Measurements from ENCODE around the gene TOE1. TPM values are rescaled to one million over a fixed set of nuclear protein-coding genes. Genes with fewer than 3 reads are reported as not detected.
A peak's percentile ranks its signal among the peaks of the same experiment; 100 is the strongest.

TOE1 gene
- total RNA-seq, 2 experiments from 2014 or later, result 22.1 to 30.2 TPM

GRCh38 chr1:45304311-45305081 is 35.5 kb upstream of the TOE1 start:
- Histone ChIP-seq H3K4me1 (ENCODE audit: insufficient read depth, low read length, poor library complexity, severe bottlenecking) (peaks cover 31% of the 10 kb centered on the region), H3K79me2 (ENCODE audit: insufficient read depth, low read depth, low read length) (no peaks in the 10 kb centered on the region; the same call in 1 of the 2 replicates), H3K9me2 (ENCODE audit: insufficient read depth, low read length) (no peaks in the 10 kb centered on the region), H3K4me2 (ENCODE audit: low read length) (peak overlapping the region; percentile 95), H2AFZ (ENCODE audit: low read length) (peak overlapping the region; percentile 26; the same call in 1 of the 2 replicates), H3K36me3 (ENCODE audit: insufficient read depth, low read length) (no peaks in the 10 kb centered on the region), H3K27ac (ENCODE audit: low read depth, low read length, poor library complexity, severe bottlenecking) (peak overlapping the region; percentile 79), H3K9me3 (ENCODE audit: low read length) (no peaks in the 10 kb centered on the region), H4K20me1 (ENCODE audit: insufficient read depth, low read length) (no peaks in the 10 kb centered on the region), H3K4me3 (ENCODE audit: low read depth, low read length, poor library complexity, severe bottlenecking) (peak overlapping the region; percentile 74)
- peak; percentile 52 for DNase-seq (ENCODE audit: low spot score)
- POLR2A ChIA-PET, result interaction anchor here (0.5 to 2.6 kb wide), 14 partner anchors 12 to 583 kb away, joined by 3 to 18 read pairs (median 7); partner anchors contain the start of genes HECTD3, MUTYH, TESK2 and TOE1
- CTCF ChIA-PET (ENCODE audit: unreplicated experiment), result interaction anchor here (0.6 to 1.4 kb wide), 3 partner anchors 35 to 298 kb away, joined by 3 to 16 read pairs (median 3); partner anchors contain the start of genes MUTYH and TOE1
- intact Hi-C loops (cut with micrococcal nuclease; ENCODE audit: unreplicated experiment), result loop anchor here (1.0 to 5.0 kb wide), 4 partner anchors 22 to 582 kb away; partner anchors contain the start of genes HPDL, MUTYH and TOE1
- TF ChIP-seq, protein P1, sequence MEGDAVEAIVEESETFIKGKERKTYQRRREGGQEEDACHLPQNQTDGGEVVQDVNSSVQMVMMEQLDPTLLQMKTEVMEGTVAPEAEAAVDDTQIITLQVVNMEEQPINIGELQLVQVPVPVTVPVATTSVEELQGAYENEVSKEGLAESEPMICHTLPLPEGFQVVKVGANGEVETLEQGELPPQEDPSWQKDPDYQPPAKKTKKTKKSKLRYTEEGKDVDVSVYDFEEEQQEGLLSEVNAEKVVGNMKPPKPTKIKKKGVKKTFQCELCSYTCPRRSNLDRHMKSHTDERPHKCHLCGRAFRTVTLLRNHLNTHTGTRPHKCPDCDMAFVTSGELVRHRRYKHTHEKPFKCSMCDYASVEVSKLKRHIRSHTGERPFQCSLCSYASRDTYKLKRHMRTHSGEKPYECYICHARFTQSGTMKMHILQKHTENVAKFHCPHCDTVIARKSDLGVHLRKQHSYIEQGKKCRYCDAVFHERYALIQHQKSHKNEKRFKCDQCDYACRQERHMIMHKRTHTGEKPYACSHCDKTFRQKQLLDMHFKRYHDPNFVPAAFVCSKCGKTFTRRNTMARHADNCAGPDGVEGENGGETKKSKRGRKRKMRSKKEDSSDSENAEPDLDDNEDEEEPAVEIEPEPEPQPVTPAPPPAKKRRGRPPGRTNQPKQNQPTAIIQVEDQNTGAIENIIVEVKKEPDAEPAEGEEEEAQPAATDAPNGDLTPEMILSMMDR (conservative IDR thresholded peaks at IDR 0.05; ENCODE audit: low read length), result 0 out of 2 replicates have a peak, but pooled peaks have one; percentile 21
- TF ChIP-seq EZH2phosphoT487 (IDR thresholded peaks at IDR 0.05; ENCODE audit: borderline replicate concordance, low read depth, low read length), result no peak
- no TSS peak for BruUV-seq (replicated peaks)

GRCh38 chr1:45305231-45305630 is 34.7 kb upstream of the TOE1 start:
- no TSS peak for BruUV-seq (replicated peaks)
- peak overlapping the region; percentile 95 for H3K4me2 ChIP-seq (ENCODE audit: low read length)
- ChIA-PET POLR2A (interaction anchor here (0.6 to 2.9 kb wide), 13 partner anchors 15 to 591 kb away, joined by 3 to 15 read pairs (median 4); partner anchors contain the start of genes HECTD3, HPDL, MUTYH and TESK2), CTCF (ENCODE audit: unreplicated experiment) (interaction anchor here (0.6 to 1.2 kb wide), 2 partner anchors 34 to 299 kb away, joined by 3 read pairs; partner anchors contain the start of genes MUTYH and TOE1)
- no peaks in the 10 kb centered on the region for H4K20me1 ChIP-seq (ENCODE audit: insufficient read depth, low read length)
- no peaks in the 10 kb centered on the region for H3K36me3 ChIP-seq (ENCODE audit: insufficient read depth, low read length)
- H3K27ac ChIP-seq (ENCODE audit: low read depth, low read length, poor library complexity, severe bottlenecking), result peak overlapping the region; percentile 79
- intact Hi-C loops (cut with micrococcal nuclease; ENCODE audit: unreplicated experiment), result loop anchor here (2.0 kb wide), 1 partner anchor 22 kb away; the partner anchor contains the start of gene HPDL
- no peak for DNase-seq (ENCODE audit: low spot score)
- peak overlapping the region; percentile 74 for H3K4me3 ChIP-seq (ENCODE audit: low read depth, low read length, poor library complexity, severe bottlenecking)
- peaks cover 31% of the 10 kb centered on the region for H3K4me1 ChIP-seq (ENCODE audit: insufficient read depth, low read length, poor library complexity, severe bottlenecking)
- H3K9me3 ChIP-seq (ENCODE audit: low read length), result no peaks in the 10 kb centered on the region; the same call in 1 of the 2 replicates
- no peaks in the 10 kb centered on the region; the same call in 1 of the 2 replicates for H3K79me2 ChIP-seq (ENCODE audit: insufficient read depth, low read depth, low read length)
- TF ChIP-seq, protein P1 (conservative IDR thresholded peaks at IDR 0.05; ENCODE audit: low read length), result no peak
- no peak for TF ChIP-seq EZH2phosphoT487 (IDR thresholded peaks at IDR 0.05; ENCODE audit: borderline replicate concordance, low read depth, low read length)
- H3K9me2 ChIP-seq (ENCODE audit: insufficient read depth, low read length), result no peaks in the 10 kb centered on the region
- H2AFZ ChIP-seq (ENCODE audit: low read length), result peak overlapping the region; percentile 97; the same call in 1 of the 2 replicates

All from OCI-LY7 (cell line).